ENCODE data around the gene UNC45B.
"Not testable (repeated sequence)": the region's sequence is repeated elsewhere in the genome, so short reads cannot be mapped to it uniquely, and the experiment has no call there.

Gene UNC45B

GRCh38 chr17:35214631-35215273 is 67.1 kb downstream of the UNC45B start:
- no peak for DNase-seq (ENCODE audit: extremely low read depth, low read depth)
- H3K4me3 ChIP-seq (replicated peaks; ENCODE audit: low read depth, low read length) = no peak overlapping the region
- no peak for TF ChIP-seq CTCF (IDR thresholded peaks at IDR 0.05; ENCODE audit: low read depth, low read length, missing control alignments)

GRCh38 chr17:35217107-35217506 is 69.5 kb downstream of the UNC45B start:
- no peak for TF ChIP-seq CTCF (IDR thresholded peaks at IDR 0.05; ENCODE audit: low read depth, low read length, missing control alignments)
- no peak for DNase-seq (ENCODE audit: extremely low read depth, low read depth)
- no peak overlapping the region for H3K4me3 ChIP-seq (replicated peaks; ENCODE audit: low read depth, low read length)

- TF ChIP-seq CTCF (IDR thresholded peaks at IDR 0.05; ENCODE audit: low read depth, low read length, missing control alignments) = no peak
- no peak for DNase-seq (ENCODE audit: extremely low read depth, low read depth)
- no peak overlapping the region for H3K4me3 ChIP-seq (replicated peaks; ENCODE audit: low read depth, low read length)
These were observed 71.3 kb downstream of the UNC45B start for GRCh38 chr17:35218915-35219314.

GRCh38 chr17:35222452-35222851 is 74.8 kb downstream of the UNC45B start:
- no peak for DNase-seq (ENCODE audit: extremely low read depth, low read depth)
- no peak overlapping the region for H3K4me3 ChIP-seq (replicated peaks; ENCODE audit: low read depth, low read length)
- TF ChIP-seq CTCF (IDR thresholded peaks at IDR 0.05; ENCODE audit: low read depth, low read length, missing control alignments) = no peak

- DNase-seq (ENCODE audit: extremely low read depth, low read depth) = no peak
- H3K4me3 ChIP-seq (replicated peaks; ENCODE audit: low read depth, low read length) = no peak overlapping the region
- TF ChIP-seq CTCF (IDR thresholded peaks at IDR 0.05; ENCODE audit: low read depth, low read length, missing control alignments) = no peak
These were observed 76.8 kb downstream of the UNC45B start for GRCh38 chr17:35224436-35224835.

- H3K4me3 ChIP-seq (replicated peaks; ENCODE audit: low read depth, low read length) = no peak overlapping the region
- DNase-seq (ENCODE audit: extremely low read depth, low read depth) = no peak
- no peak for TF ChIP-seq CTCF (IDR thresholded peaks at IDR 0.05; ENCODE audit: low read depth, low read length, missing control alignments)
These were observed 79.9 kb downstream of the UNC45B start for GRCh38 chr17:35227546-35227945.

- TF ChIP-seq CTCF (IDR thresholded peaks at IDR 0.05; ENCODE audit: low read depth, low read length, missing control alignments) = no peak
- no peak for DNase-seq (ENCODE audit: extremely low read depth, low read depth)
- no peak overlapping the region for H3K4me3 ChIP-seq (replicated peaks; ENCODE audit: low read depth, low read length)
These were observed 82.0 kb downstream of the UNC45B start for GRCh38 chr17:35229638-35230037.

GRCh38 chr17:35234315-35234714 is 86.7 kb downstream of the UNC45B start:
- not testable (repeated sequence) for H3K4me3 ChIP-seq (replicated peaks; ENCODE audit: low read depth, low read length); DNase-seq (ENCODE audit: extremely low read depth, low read depth)
